Fibroblast of peridontal ligament (primary cell): Measurements from ENCODE around the gene IQCK.

Experiments used
- DNase-seq: peaks from one replicate; pipeline ENCODE4 v3.0.0-alpha.2; 2010; ENCODE audit errors: extremely low read depth

IQCK gene

GRCh38 chr16:19837331-19837980, 119.4 kb downstream of the IQCK start:
- DNase-seq: no peak

DNA sequence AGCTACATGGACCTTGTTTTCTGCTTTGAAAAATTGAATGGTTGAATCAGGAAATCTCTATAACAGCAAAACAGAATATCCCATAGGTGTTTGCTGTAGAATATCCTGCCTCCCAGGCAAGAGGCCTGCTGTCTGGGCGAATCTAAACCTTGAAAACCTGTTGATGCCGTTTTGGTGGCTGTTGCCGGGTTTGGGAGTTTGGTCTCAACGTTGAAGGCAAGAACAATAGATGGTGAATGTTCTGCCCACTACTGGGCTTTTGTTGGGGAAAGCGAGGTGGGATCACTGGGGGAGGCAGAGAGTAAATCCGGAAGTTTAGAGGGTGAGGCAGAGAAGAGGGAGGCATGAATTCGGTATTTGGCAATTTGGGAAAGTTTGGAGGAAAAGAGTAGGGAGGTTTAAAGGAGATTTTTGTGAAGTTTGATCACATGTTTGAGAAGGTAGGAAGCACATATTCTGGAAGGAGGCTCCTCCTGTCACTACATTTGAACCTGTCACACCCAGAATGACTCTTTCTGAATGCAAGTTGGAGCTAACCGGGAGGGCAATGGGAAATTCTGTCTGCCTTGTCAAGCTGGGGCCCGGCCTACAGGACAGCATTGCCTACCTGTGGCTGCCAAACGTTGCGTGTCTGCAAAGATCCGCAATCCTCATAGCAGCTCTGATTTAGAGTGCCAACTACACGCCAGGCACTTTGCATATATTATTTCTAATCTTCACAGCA, 120.1 kb downstream of the IQCK start:
- no peak for DNase-seq

GRCh38 chr16:19840524-19841110, 122.5 kb downstream of the IQCK start:
- no peak for DNase-seq

DNA sequence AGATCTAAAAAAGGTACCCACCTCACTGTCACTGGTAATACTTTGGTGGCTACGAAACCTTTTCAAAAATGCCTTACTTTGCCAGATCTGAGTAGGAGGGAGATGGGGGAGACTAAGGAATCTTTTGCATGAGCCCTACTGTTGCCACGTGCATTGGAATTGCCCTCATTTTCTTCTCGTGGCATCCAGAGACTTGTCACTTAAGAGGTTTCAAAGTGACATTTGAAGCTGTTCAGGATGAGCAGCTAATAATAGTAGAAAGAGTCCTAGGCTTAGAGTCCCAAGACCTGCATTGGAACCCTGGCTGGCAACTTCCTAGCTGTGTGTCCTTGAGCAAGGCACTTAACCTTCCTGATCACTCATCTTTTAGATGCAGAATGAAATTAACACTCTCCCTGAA, 123.1 kb downstream of the IQCK start:
- no peak for DNase-seq

- DNase-seq: no peak
Observed at GRCh38 chr16:19842426-19843157, 124.5 kb downstream of the IQCK start.

GRCh38 chr16:19843371-19843770, 125.3 kb downstream of the IQCK start:
- no peak for DNase-seq

DNA sequence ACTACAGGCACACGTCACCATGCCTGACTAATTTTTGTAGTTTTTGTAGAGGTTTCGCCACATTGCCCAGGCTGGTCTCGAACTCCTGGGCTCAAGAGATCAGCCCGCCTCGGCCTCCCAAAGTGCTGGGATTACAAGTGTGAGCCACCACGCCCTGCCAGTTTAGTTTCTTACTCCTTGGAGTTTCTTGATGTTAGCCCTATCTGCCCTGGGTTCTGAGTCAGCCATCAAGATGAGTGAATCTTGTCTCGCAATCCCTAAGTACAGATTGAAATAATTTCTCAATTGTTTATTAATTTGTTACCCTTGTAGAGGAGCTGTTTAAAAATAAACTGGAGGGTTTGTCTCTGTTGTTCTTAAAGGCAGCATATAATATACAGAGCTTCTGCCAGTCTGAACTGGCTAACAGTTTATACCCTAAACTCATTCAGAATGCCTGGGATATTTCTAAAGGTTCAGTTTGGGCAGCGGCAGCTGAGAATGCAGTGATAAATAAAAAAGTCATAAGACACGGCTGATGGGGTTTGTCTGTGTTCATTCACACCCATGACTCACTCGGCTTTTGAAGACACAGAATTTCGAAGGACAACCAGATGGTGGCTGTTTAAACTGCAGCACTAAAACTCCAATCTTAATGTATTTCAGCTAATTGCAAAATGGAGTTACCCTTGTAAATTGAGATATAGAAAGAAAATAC, 127.0 kb downstream of the IQCK start:
- DNase-seq: peak; percentile 68

- DNase-seq: no peak
Observed at GRCh38 chr16:19846436-19846835, 128.4 kb downstream of the IQCK start.

DNA sequence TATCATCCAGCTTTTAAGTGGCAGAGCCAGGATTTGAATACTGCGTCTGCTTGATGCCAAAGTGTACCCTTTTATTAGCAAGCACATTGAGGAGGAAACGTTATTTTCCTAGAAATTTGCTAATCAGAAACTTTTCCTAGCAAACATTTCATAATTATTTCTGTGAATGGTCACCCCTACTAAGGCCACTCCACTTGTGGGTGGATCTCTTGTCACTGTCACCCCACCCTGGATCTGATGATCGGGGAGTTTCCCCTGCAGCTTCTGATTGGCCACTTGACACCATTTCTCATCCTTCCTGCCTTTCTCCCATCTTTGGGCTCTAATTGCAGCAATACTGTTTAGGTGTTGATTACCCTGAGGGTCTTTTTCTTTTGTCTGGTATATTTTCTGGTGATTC, 130.7 kb downstream of the IQCK start:
- DNase-seq: no peak

DNA sequence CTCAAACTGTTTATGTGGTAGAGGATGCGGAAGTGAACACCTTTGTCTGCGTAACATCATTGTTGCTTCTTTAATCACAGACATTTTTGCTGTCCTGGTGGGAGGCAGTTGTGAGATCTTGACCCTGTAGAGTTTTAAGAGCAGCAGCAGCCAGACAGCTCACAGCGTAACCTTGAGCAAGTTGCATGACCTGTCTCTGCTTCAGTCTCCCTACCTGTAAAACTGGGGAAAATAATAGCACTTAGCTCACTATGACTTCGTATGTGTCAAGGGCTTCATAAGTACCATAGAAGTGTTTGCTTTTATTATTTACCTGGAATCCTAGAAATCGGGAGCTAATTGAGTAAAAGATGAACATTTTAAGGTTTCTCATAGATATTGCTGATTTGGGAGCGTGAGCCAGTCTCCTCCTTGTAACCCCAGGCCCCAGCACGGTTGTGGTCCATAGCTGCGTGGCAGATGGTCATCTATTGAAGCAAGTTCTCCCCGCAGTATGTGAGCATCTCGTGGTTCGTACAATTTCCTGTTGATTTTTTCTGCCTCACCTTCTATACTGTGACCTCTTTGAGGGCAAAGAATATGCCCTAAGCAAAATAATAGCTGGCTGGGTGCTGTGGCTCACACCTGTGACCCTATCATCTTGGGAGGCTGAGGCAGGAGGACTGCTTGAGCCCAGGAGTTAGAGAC, 132.2 kb downstream of the IQCK start:
- no peak for DNase-seq

- DNase-seq: no peak
Observed at GRCh38 chr16:19851476-19851875, 133.4 kb downstream of the IQCK start.

DNA sequence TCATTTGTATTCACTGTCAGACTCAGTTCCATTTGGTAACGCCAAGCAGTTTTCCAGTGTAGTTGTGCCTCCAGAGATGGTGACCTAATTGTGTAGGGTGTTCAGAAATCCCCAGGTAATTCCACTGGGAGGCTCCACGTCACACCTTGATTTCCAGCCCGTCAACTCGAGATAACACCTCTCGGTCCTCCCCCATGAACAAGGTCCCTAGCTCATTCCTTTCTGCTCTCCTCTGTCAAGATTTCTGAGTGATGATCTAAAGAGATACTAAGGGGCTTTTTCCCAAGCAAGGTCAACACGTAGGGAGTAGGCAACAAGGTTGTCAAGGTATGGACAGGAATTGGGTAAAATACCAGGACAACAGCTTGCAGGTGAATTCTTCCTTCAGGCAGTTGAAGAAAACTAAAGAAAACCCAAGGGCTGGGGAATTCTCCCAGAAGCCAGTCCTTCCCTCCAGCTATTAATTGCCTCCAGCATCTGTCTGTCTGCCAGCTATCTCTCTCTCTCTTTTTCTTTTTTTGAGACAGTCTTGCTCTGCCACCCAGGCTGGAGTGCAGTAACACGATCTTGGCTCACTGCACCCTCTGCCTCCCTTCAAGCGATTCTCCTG, 135.2 kb downstream of the IQCK start:
- DNase-seq: no peak

GRCh38 chr16:19853742-19854542, 135.9 kb downstream of the IQCK start:
- DNase-seq: no peak

- DNase-seq: no peak
Observed at GRCh38 chr16:19854543-19854876, 136.4 kb downstream of the IQCK start.

DNA sequence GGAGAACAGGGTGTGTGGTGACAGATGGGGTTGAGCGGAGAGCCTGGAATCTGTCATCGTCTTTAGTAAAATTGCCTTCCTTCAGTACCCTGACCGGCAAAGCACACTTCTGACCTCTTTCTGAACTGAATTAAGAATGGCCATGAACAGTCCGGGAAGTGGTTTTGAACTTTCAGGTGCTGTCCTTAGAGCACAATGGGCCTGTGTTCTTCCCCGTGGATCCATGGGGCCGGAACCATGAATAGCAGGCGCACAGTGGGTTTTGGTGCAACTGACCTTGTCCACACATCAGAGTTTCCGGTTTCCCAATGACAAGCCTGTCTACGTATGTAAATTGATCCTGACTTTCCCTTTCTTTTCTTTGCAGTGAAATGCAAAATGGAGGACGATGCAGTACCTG, 138.0 kb downstream of the IQCK start:
- DNase-seq: no peak

GRCh38 chr16:19857593-19858339, 139.7 kb downstream of the IQCK start:
- no peak for DNase-seq

DNA sequence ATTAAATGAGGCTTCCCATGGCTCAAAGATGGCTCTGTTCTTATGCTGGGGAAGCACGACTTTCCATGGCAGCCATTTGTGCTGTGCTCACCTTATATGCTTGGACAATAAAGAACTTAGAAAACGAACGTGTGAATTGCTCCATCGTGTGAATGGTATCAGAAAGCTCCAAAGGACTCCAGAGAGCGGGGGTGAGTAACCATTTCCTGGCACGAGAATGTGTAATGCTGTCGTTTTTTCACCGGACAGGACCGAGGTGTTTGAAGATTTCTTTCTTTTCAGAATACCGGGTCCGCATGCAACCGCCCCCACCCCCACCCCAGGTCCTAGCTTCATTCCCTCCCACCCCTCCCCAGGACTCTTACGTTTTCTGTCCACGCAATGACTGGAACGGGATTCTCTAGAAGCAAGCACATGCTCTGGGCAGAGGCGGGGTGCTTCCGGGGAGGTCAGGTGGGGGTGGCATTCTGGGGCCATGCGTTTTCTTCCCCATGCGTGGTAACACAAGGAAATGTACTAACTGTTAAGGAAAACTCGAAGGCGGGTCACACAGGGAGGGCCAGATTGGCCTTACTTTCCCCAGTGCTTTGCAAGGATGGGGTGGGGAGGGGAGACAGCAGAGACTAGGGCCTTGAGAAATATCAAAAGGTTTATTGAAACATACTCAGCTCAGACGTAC, 140.4 kb downstream of the IQCK start:
- no peak for DNase-seq

DNA sequence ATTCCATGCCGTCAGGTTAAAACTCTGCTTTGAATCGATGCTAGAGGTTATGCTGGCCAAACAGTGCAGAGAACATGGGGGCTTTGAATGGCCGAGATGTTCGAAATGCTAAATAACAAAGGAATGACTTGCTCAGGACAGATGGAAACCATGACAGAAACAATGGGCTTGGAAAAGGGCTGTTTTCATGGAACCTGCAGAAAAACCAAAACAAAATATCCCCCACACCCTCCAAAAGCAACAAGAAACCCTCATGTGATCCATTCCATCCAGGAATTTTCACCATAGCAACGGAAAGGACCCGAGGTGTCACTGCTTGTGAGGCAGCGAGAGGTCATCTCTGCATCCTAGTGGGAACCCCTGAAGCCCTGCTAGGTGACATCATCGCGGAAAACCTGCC, 141.1 kb downstream of the IQCK start:
- DNase-seq: no peak

DNA sequence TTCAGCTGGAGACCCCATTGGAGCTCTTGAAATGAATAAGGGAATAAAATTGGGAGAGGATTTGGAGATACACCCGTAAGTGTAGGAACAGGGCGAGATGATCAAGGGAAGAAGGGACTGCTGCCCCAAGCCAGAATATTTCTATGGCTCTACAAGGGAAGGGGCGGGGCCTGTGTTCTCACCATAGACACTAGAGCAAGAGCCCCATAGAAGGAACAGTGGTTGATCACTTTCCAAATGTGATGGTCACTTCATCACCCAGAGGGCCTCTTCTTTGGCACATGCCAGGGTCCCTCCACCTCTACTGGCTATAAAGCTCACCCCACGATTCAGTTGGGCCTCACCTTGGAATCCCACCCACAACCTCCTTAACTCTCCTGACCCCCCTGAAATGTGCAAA, 141.5 kb downstream of the IQCK start:
- no peak for DNase-seq
